ENCODE data around the gene ADIPOQ.
"Not testable (repeated sequence)": the region's sequence is repeated elsewhere in the genome, so short reads cannot be mapped to it uniquely, and the experiment has no call there.

The ADIPOQ gene
- total RNA-seq: 0 to 0.13 (median 0) reads per million in 18 experiments

GRCh38 chr3:186842426-186843038 lies at the start of gene ADIPOQ:
Gene ADIPOQ (plus strand): TSS chr3:186842710. CDS start chr3:186853059, 10,349 bp downstream.
- no peak for DNase-seq

GRCh38 chr3:186798239-186798874 lies 44.2 kb upstream of the ADIPOQ start:
- no peak for DNase-seq

- no peak for DNase-seq
These were observed 42.2 kb upstream of the ADIPOQ start for GRCh38 chr3:186800285-186800684.

- DNase-seq: peak; percentile 14 to 32
These were observed 39.8 kb upstream of the ADIPOQ start for GRCh38 chr3:186802701-186803100.

- not testable (repeated sequence) for DNase-seq
These were observed 39.1 kb upstream of the ADIPOQ start for GRCh38 chr3:186803447-186803846.

- peak; percentile 82 to 85 for DNase-seq
These were observed 36.1 kb upstream of the ADIPOQ start, which contains the start of gene RFC4 for GRCh38 chr3:186806089-186807055. Gene RFC4 (minus strand): TSS chr3:186806482. CDS start chr3:186804713, 1,769 bp downstream.

- DNase-seq: no peak
These were observed 35.3 kb upstream of the ADIPOQ start for GRCh38 chr3:186807231-186807630.

GRCh38 chr3:186810336-186810996 lies 32.0 kb upstream of the ADIPOQ start:
- DNase-seq: no peak

GRCh38 chr3:186811313-186811712 lies 31.2 kb upstream of the ADIPOQ start:
- not testable (repeated sequence) for DNase-seq

GRCh38 chr3:186814100-186814499 lies 28.4 kb upstream of the ADIPOQ start:
- DNase-seq: no peak

GRCh38 chr3:186815435-186815834 lies 27.1 kb upstream of the ADIPOQ start:
- peak; percentile 68 to 82 for DNase-seq

- no peak for DNase-seq
These were observed 24.0 kb upstream of the ADIPOQ start for GRCh38 chr3:186818516-186818915.

GRCh38 chr3:186818956-186819355 lies 23.6 kb upstream of the ADIPOQ start:
- no peak for DNase-seq

- DNase-seq: peak; percentile 60 to 67
These were observed 20.8 kb upstream of the ADIPOQ start for GRCh38 chr3:186821429-186822387.

- not testable (repeated sequence) for DNase-seq
These were observed 20.1 kb upstream of the ADIPOQ start for GRCh38 chr3:186822388-186822759.

GRCh38 chr3:186823386-186823785 lies 19.1 kb upstream of the ADIPOQ start:
- no peak for DNase-seq

- no peak for DNase-seq
These were observed 17.9 kb upstream of the ADIPOQ start for GRCh38 chr3:186824430-186825139.

- no peak for DNase-seq
These were observed 17.2 kb upstream of the ADIPOQ start for GRCh38 chr3:186825294-186825821.

GRCh38 chr3:186825872-186826409 lies 16.6 kb upstream of the ADIPOQ start:
- DNase-seq: no peak

GRCh38 chr3:186826410-186826975 lies 16.0 kb upstream of the ADIPOQ start:
- no peak for DNase-seq

Measured in inflammatory macrophage (primary cell).